Inflammatory macrophage treated with lipopolysaccharide for 4 hours (primary cell): ENCODE measurements around the gene LRRK1.
A peak's percentile ranks its signal among the peaks of the same experiment; 100 is the strongest.
"Not testable (repeated sequence)": the region's sequence is repeated elsewhere in the genome, so short reads cannot be mapped to it uniquely, and the experiment has no call there.

Experiments used
- DNase-seq: peaks from one replicate; pipeline ENCODE4 v3.0.0-alpha.2; 2020

LRRK1 gene

DNA sequence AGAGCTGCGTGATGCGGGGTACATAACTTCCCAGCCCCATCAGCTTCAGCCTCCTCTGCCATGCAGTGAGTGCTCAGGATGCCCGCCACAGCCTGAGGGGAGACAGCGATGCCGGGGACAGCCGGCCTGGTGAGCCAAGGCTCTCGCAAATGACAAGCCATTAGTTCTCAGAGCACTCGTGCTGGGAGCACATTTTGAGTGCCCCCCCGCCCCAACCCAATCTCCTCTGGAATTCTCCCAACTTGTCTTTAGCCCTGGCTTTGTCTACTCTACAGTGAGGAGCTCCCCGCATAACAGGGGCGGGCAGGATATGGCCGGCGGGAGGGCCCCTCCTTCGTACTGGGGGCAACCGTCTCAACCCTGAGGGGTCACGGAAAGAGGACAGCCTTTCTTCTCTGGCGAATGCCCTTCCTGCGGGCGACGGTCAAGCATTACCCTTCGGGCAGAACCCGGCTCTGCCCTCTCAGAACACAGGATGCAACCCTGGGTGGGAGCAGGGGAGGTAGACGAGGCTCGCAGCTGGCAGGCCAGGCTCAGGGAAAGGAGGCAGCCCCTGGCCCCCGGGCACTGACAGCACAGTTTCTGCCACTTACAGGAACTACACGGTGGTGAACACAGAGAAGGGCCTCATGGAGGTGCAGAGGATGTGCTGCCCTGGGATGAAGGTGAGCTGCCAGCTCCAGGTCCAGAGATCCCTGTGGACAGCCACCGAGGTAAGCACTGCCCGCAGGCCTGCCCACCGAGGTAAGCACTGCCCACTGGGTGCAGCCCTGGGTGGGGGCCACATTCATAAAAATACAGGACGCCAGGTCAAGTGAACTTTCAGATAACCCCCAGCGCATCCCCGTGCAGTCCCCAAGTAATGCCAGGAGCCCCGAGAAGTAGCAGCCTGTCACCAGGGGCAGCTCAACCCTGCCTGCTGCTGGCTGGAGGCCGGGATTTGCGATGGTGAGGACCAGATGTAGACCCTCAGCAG, 141.7 kb downstream of the LRRK1 start:
- DNase-seq, result no peak

DNA sequence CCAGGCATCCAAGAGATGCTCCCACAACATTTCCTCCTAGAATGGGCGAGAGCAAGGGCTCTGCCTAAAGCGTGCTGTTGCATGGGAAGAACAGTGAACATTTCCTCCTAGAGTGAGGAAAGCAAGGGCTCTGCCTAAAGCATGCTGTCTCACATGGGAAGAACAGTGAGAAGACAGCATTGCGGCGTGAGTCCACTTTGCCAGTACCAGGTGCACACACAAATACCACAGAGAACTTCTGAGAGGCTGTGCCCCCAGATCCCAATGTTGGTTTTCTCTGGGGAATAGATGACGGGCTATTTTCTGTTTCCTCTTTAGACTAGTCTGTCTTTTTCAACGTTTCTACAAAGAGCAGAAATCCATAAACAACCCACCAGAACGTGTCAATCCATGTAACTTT, 142.9 kb downstream of the LRRK1 start:
- DNase-seq, result no peak

GRCh38 chr15:101062471-101063171, 143.5 kb downstream of the LRRK1 start:
- DNase-seq, result no peak

DNA sequence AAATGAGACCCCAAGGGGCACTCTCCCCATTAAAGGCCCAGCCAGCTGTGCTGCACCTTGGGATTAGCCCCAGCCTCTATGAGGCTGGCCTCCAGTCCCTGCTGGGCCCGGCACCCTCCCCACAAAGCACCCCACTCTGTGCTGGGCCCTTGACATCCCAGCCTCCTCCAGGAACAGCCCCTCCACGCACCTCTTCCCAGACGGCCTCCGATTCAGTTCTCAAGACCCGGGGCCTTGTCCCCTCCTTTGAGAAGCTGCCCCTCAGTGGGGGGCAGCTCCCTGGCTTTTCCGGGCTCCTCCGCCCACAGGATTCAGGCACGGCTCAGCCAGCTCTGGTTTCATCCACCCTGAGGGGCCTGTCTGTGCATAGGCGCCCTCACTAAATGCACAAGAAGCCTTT, 144.1 kb downstream of the LRRK1 start:
- DNase-seq, result no peak

GRCh38 chr15:101063891-101064794, 145.0 kb downstream of the LRRK1 start:
- no peak for DNase-seq

- DNase-seq, result no peak
Measured at GRCh38 chr15:101064795-101065569, 145.8 kb downstream of the LRRK1 start.

DNA sequence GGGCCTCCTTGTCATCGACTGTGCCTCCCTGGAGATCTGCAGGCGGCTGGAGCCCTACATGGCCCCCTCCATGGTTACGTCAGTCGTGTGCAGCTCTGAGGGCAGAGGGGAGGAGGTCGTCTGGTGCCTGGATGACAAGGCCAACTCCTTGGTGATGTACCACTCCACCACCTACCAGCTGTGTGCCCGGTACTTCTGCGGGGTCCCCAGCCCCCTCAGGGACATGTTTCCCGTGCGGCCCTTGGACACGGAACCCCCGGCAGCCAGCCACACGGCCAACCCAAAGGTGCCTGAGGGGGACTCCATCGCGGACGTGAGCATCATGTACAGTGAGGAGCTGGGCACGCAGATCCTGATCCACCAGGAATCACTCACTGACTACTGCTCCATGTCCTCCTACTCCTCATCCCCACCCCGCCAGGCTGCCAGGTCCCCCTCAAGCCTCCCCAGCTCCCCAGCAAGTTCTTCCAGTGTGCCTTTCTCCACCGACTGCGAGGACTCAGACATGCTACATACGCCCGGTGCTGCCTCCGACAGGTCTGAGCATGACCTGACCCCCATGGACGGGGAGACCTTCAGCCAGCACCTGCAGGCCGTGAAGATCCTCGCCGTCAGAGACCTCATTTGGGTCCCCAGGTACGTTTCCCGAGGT, 146.5 kb downstream of the LRRK1 start:
- DNase-seq, result no peak

DNA sequence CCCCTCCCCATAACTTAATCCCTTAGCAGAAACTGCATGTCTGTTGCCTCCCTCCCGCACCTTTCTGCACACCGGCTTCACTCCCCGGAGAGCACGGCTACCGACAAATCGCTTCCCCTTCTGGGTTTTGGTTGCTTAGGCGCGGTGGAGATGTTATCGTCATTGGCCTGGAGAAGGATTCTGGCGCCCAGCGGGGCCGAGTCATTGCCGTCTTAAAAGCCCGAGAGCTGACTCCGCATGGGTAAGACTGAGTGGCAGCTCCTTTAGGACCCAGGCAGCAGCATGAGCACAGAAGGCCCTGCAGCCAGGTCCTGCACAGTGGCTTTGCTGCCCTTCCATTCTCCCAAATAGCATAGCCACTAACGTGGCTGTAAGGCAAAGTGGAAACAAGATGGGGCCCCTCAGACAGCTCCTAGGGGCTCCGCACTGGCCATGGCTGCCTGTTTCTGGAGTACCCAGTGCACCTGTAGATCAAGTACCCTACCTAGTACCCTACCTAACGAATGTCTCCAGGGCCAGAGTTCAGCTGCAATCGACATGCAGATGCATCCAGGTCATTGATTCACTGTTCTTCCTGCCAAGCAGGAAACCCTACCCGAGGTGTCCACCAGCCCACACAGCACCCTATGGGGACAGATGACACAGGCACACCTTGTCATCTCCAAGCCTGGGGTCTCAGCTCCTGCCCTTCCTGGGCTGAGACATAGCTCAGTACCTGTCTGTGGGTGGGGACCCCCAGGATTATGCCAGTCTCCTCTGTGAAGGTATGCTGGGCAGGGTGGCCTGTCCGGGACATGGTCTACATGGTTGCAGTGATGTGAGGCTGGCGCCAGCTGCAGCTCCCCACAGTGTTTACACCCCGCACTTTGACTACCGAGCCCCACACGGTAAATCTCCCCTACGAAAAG, 147.6 kb downstream of the LRRK1 start:
- no peak for DNase-seq

DNA sequence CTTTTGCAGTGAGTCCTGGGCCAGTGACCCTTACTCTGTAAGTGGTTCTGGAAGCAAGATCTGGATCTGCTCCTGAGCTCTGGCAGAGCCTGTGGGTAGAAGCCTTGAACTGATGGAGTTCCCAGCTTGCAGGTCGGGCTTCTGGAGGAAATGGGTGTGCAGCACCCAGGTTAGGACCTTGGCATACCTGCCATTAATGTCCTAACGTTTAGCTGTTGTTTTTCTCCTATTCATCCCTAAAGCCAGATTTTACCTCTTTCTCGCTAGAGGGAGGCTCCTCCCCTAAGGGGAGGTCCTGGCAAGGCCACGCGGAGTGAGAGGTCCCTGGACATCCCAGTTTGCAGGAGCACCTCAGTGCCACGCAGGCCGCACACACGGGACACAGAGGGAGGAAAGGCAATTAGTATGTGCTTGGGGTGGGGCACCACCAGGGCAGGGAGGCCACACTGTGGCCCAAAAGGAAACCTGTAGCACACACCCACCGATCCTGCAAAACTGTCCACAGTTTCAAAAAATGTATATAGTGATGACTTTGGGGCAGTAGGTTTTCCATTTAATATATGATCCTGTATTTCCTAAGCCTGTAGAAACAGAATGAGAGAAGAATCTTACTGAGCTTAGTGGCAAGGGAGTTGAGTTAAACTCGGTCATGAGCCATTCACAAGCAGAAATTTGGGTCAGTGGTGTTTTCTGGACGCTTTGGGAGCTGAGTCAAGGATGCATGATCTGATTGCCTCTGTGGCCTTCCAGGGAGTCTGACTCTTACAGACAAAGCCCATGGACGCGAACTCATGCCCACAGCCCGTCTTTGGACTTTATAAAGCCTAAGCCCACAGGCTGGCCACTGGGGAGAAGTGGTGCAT, 148.7 kb downstream of the LRRK1 start:
- DNase-seq, result no peak

DNA sequence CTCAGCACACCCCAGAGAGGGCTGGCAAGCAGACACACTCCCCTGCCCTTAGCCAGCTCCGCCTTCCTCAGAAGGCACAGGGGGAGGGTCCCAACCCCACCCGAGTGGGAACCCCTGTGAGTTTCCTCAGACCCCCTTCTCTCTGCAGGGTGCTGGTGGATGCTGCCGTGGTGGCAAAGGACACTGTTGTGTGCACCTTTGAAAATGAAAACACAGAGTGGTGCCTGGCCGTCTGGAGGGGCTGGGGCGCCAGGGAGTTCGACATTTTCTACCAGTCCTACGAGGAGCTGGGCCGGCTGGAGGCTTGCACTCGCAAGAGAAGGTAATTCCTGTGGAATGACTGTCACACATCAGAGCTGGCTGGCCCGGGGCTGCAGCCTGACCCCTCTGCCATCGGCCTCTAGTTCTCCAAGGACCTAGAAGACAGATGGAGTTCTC, 149.4 kb downstream of the LRRK1 start:
- DNase-seq, result no peak

GRCh38 chr15:101068961-101069653, 149.9 kb downstream of the LRRK1 start:
- no peak for DNase-seq

DNA sequence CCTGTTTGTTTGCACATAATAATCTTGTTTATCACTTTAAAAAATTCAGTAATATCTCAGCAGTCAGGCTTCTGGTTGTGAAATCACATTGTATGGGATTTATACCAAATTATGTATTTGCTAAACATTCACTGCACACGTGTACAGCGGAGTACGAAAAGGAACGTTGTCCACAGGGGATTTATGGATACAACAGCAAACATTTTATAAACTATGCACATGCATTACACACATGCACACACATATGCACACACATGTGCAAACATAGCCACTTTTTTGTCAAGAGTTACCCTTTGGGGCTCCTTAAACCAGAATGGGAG, 150.5 kb downstream of the LRRK1 start:
- no peak for DNase-seq

DNA sequence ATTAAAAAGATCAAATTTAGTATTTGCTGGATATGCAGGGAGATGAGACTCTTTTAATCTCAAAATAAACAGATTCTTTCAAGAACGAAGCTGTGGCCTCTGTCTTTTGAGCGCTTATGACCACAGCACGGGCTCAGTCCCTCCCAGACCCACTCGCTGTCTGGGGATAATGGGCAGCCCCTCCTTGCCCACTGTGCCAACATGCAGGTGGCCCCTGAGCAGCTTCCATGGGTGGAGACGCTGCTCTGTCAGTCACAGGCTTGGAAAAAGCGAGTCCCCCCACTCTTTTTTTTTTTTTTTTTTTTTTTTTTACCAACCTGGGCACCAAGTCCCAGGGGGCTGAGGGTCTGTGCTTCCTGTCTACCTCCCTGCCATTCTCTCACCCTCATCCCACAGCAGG, 150.9 kb downstream of the LRRK1 start:
- DNase-seq, result no peak

DNA sequence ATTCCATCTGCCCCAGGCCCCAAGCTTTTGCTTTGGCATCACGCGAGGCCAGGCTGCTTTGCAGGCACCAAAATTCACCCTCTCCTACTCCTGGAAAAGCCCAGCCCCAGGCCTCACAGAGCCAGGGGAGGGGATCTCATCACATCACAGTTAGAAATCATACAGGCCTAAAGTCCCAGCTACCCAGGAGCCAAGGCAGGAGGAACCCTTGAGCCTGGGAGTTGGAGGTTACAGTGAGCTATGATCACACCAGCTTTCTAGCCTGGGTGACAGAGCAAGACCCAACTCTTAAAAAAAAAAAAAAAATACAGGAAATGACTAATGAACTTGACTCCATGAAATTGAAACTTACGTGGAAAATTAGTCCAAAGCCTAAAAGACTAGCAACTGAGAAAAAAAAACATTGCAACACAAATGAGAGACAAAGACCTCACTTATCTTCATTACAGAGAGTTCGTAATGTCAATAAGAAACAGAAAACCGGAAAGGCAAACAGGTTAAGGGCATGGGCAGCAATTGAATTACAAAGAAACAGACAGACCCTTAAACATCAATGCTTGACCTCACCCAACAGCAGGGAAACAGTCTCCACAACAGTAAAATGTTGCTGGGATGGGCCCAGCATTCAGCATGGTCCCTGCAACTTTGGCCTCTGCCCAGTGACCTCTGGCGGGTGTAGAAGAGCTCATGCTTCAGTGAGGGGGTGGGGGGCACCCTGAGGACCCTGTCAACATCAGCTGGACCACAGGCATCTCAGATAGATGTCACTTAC, 151.5 kb downstream of the LRRK1 start:
- peak; percentile 89 for DNase-seq

GRCh38 chr15:101071651-101072050, 152.5 kb downstream of the LRRK1 start:
- DNase-seq, result no peak

DNA sequence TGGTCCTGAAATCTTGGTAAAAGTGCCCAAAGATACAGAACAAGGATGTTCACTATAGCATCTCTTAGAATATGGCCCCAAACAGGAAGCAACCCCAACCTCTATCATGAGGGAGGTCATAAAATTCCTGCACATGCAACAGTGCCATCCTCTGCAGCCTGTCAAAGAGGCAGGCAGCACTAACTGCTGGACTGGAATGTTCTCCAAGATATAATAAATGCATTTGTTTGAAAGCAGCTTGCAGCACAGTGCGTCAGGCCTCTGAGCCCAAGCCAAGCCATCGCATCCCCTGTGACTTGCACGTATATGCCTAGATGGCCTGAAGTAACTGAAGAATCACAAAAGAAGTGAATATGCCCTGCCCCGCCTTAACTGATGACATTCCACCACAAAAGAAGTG, 153.1 kb downstream of the LRRK1 start:
- not testable (repeated sequence) for DNase-seq

DNA sequence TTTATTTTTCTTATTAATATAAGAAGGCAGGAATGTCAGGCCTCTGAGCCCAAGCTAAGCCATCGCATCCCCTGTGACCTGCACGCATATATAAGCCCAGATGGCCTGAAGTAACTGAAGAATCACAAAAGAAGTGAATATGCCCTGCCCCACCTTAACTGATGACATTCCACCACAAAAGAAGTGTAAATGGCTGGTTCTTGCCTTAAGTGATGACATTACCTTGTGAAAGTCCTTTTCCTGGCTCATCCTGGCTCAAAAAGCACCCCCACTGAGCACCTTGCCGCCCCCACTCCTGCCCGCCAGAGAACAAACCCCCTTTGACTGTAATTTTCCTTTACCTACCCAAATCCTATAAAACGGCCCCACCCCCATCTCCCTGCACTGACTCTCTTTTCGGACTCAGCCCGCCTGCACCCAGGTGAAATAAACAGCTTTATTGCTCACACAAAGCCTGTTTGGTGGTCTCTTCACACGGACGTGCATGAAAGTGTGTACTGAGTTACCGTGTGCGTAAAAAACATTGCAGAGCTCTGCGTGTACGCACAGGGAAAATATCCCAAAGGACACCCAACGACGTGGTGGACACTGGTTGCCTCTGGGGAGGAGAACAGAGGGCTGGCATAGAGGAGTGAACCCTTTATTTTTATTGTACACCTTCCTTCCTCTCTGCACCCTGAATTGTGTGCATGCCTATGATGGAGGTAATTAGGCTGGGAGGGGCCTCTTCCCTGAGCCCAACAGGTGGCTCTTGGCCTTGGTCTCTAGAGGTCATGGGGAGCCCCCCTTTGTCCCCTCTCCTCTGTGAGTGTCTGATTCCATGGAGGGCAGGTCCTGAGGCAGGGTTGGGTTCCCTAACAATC, 158.9 kb downstream of the LRRK1 start:
- DNase-seq, result not testable (repeated sequence)
